KOPT-K1 (cell line): Measurements from ENCODE around the gene ZMYND15.

Source experiments
- H3K27ac ChIP-seq: fragments of 200-600 bp; sonication (generic); 2 replicates; pipeline ENCODE4 v1.5.1; 2016; ENCODE audit warnings: antibody characterized with exemption, mild to moderate bottlenecking, low read depth, low read length; ENCODE audit not compliant: poor library complexity, severe bottlenecking
- H3K36me3 ChIP-seq: fragments of 200-600 bp; sonication (generic); 2 replicates; pipeline ENCODE4 v1.5.1; 2017; ENCODE audit warnings: antibody characterized with exemption, mild to moderate bottlenecking, low read length, moderate library complexity; ENCODE audit not compliant: insufficient read depth
- H3K9me3 ChIP-seq: fragments of 200-600 bp; sonication (generic); 2 replicates; pipeline ENCODE4 v1.5.1; 2017; ENCODE audit warnings: antibody characterized with exemption, low read length, mild to moderate bottlenecking; ENCODE audit not compliant: insufficient read depth, poor library complexity, severe bottlenecking

ZMYND15 gene

DNA sequence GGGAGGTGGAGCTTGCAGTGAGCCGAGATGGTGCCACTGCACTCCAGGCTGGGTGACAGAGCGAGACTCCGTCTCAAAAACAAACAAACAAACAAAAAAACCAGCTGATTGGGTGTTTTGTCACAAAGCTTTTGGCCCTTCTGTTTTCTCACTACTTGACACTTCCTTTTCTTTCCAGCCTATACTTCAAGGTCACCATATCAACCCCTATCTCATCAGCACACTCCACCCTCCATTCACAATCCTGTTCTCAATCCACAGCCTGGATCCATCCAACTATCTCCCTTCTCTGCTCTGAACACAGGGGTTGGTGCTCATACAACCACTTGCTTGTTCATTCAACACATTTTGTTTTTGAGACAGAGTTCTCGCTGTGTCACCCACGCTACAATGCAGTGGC is 15.0 kb upstream of the ZMYND15 start:
- H3K27ac ChIP-seq: no peak overlapping the region
- peaks cover 22% of the 10 kb centered on the region for H3K36me3 ChIP-seq
- no peaks in the 10 kb centered on the region for H3K9me3 ChIP-seq

DNA sequence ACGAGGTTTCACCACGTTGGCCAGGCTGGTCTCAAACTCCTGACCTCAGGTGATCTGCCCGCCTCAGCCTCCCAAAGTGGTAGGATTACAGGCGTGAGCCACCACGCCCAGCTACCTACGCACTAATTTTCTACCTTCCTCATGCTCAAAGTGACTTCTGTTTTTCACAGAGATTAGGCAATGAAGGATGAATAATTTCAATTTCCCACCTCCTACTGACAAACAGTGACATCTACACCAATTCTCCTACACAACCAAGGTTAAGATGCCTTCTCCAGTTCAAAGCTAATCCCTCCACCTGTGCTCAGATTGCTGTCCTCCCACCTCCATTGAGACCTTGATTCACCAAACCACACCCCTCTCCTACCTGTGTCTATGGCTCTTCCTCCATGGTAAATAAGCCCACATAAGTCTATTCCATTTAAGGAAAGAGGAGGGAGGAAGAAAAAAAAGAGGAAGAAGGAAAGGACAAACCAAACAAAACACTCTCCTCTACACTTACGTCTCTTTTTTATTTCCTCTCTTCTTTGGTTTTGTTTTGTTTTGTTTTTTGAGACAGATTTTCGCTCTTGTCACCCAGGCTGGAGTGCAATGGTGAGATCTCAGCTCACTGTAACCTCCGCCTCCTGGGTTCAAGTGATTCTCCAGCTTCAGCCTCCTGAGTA is 13.9 kb upstream of the ZMYND15 start:
- H3K36me3 ChIP-seq: peaks cover 11% of the 10 kb centered on the region
- no peak overlapping the region for H3K27ac ChIP-seq
- H3K9me3 ChIP-seq: no peaks in the 10 kb centered on the region

DNA sequence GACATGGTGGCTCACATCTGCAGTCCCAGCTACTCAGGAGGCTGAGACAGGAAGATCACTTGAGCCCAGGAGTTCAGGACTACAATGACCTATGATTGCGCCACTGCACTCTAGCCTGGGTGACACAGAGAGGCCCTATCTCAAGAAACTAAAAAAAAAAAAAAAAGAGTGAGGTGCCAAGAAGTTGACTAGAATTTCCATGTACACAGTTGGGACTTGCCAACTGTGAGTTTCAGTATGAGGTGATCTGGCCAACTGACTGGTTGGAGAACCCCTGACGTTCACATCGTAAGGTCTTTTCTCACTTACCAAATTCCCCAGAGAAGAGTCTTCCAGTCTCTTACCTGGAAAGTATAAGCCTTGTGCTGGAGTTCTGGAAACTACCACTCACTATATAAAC is 11.5 kb upstream of the ZMYND15 start:
- Histone ChIP-seq H3K36me3 (no peaks in the 10 kb centered on the region), H3K9me3 (no peaks in the 10 kb centered on the region), H3K27ac (no peak overlapping the region)

DNA sequence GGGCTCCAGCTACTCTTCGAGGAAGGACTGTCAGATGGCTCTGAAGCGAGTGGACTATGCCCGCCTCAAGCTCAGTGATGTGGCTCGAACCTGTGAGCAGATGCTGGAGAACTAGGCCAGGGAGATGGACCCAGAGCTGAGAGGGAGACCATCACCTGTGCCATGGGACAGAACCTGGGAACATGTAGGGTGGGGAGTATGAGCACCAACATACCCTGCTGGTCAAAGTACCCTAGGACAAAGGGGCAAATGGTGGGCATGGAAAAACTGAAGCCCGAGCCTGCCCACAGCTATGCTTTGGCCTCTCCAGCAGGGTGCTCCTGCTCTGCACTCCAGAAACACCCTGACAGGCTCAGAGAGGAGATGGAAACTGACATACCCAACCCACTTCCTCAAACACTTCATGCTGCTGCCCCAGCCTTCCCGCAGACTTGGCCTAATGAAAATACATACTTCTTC is 6.5 kb upstream of the ZMYND15 start:
- Histone ChIP-seq H3K9me3 (no peaks in the 10 kb centered on the region), H3K36me3 (no peaks in the 10 kb centered on the region), H3K27ac (no peak overlapping the region)

DNA sequence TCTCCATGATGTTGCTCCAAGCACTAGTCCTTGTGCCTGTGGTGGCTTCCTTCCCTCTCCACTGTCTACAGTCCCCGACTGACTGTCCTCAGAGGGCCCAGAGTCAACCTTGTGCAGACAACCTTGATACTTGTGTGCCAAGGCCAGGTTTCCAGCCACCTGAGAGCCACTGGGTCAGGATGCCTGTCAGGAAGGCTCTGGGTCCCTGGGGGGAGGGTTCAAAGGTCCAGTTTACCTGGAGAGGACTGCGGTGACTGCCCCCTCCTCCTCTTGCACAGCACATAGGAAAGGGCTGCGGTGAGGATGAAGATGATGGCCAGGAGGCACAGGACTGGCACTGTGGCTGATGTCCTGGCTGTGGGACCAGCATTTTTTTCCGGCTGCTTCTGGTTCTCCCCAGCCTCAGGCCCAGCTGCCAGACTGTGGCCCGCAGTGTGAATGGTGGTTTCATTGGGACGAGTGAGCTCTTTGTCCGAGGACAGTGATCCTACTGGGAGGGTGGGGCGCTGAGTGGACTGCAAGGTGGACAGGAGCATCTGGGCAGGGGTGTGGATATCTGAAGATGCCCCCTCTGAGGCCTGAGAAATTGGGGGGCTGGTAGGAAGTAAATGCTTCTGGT is 4.7 kb upstream of the ZMYND15 start:
- Histone ChIP-seq H3K9me3 (no peaks in the 10 kb centered on the region), H3K36me3 (no peaks in the 10 kb centered on the region), H3K27ac (no peak overlapping the region)

DNA sequence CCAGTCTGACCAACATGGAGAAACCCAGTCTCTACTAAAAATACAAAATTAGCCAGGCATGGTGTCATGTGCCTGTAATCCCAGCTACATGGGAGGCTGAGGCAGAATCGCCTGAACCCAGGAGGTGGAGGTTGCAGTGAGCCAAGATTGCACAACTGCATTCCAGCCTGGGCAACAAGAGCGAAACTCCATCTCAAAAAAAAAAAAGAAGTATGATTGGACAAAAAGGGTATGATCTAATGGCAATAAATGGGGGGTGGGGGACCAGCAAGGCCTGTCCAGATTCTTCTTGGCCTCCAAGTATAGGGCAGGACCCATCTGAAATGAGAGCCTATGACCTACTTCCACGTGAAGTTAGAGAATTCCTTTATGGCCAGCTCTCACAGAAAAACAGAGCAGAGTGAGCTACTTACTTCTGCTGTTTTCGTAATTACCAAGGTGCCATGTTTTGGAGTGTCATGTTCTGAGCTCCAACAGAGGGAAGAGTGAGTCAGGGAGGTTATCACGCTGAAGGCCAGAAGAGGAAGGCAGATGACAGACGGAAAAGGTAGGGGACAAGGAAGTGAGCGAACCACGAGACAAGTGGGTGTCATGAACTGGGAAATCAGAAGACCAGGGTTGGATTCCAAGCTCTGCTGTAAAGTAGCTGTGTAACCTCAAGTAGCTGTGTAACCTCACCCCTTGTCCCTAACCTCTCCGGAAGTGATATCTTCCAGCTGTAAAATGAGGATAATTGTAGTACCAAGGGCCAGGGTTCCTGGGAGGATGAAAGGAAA is 3.6 kb upstream of the ZMYND15 start:
- Histone ChIP-seq H3K27ac (no peak overlapping the region), H3K9me3 (no peaks in the 10 kb centered on the region), H3K36me3 (no peaks in the 10 kb centered on the region)

DNA sequence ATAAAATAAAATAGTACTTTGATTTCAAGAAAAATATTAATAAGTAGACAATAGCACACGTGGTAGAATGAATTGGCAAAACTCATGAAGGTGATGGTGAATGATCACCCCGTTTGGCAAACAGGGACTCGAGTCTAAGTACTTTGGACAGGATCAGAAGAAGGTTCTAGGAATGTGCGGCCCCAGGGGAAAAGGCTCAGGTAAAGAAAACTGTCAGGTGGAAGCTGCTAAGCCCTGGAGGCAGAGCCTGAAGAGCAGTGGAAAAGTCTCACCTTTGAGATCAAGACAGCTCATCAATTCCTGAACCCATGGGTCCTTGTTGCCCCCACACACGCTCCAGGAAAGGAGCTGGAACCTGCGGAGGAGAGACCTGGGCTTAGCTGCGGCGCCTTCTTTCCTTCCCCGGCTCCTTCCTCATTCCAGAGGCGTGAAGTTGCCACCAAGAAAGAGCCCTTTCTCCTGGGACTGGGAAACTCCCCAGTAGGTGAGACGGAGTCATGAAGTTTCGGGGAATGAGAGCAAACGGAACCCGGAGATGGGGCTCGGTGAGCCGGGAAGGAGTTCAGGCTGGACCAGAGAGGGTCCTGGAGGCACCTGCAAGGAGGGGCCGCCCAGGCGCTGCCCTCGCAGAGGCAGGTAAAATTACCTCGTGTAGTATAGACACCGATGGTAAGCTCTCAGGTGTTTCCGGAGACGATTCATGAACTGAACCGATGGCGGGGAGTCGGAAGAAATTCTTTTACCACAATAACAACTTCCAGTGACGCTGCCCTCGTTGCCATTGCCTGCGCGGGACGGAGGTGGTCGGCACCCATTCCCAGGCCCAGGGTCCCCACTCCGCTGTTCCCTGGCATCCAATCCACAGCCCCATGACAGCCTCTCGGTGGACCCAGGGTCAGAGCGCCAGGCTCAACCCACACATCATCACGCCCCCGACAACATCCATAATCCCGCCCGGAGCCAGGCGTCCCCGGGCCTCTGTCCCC is 1.2 kb upstream of the ZMYND15 start:
- H3K9me3 ChIP-seq: no peaks in the 10 kb centered on the region
- H3K36me3 ChIP-seq: no peaks in the 10 kb centered on the region
- H3K27ac ChIP-seq: no peak overlapping the region

DNA sequence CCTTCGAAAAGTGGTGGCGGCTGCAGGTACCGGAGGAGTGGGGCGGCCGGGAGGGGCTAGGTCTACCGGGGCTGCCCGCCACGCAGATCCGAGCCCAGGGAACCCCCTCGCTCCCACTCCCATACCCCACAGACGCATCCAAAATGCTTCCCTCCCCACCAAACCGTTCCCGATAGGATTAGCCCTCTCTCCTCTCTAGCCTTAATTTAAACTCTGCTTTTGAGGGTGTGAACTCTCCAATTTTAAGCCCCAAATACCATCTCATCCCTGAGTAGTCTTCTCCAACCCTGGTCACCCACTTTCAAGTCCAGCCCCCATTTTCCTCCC is 355 bp downstream of the ZMYND15 start:
- H3K36me3 ChIP-seq: no peaks in the 10 kb centered on the region
- no peaks in the 10 kb centered on the region for H3K9me3 ChIP-seq
- no peak overlapping the region for H3K27ac ChIP-seq

DNA sequence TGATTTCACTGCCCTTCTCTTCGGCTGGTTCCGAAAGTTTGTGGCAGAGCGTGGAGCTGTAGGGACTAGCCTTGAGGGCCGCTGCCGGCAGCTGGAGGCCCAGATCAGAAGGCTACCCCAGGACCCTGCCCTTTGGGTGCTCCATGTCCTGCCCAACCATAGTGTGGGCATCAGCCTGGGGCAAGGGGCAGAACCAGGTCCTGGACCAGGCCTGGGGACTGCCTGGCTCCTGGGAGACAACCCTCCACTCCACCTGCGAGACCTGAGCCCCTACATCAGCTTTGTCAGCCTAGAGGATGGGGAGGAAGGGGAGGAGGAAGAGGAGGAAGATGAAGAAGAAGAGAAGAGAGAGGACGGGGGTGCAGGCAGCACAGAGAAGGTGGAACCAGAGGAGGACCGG is 951 bp downstream of the ZMYND15 start:
- H3K9me3 ChIP-seq: no peaks in the 10 kb centered on the region
- no peak overlapping the region for H3K27ac ChIP-seq
- no peaks in the 10 kb centered on the region for H3K36me3 ChIP-seq

DNA sequence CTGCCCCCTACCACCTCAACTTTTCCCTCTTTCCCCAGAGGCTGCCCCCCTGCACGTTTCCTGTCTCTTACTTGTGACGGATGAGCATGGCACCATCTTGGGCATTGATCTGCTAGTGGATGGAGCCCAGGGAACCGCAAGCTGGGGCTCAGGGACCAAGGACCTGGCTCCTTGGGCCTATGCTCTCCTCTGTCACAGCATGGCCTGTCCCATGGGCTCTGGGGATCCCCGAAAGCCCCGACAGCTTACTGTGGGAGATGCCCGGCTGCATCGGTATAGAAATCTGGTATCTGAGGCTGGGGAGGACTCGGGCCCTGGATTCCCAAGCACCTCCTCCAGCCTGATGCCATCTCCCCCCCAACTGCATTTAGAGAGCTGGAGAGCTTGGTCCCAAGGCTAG is 1.9 kb downstream of the ZMYND15 start:
- no peaks in the 10 kb centered on the region for H3K9me3 ChIP-seq
- no peak overlapping the region for H3K27ac ChIP-seq
- no peaks in the 10 kb centered on the region for H3K36me3 ChIP-seq

DNA sequence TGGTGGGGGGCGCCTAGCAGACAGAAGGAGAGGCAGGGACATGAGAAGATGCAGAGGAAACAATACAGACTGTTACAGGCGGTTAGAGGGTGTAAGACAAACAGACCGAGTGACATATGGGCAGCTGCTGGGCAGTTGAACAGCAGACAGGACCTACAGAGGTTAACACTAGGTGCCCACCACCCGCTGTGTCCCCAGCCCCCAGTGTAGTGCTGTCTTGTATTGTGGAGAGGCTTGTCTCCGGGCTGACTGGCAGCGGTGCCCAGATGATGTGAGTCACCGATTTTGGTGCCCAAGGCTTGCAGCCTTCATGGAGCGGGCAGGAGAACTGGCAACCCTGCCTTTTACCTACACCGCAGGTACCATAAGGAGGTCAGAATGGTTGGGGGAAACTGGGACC is 2.5 kb downstream of the ZMYND15 start:
- H3K27ac ChIP-seq: no peak overlapping the region
- no peaks in the 10 kb centered on the region for H3K36me3 ChIP-seq
- H3K9me3 ChIP-seq: no peaks in the 10 kb centered on the region

DNA sequence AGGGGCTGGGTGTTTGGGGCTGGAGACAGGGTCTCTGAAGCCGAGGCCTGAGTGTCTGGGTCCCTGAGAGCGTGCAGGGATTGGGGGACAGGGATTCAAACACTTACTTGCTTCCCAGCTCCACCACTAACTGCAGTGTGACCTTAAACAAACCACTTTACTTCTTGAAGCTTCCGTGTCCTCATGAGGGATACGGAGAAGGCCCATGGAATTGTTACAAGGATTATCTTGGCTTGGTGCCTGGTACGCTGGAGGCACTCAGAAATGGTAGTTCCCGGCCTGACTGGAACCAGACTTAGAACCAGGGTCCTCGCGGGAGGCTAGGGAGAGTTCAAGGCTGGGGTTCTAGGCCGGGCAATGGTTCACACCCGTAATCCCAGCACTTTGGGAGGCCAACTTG is 3.0 kb downstream of the ZMYND15 start:
- Histone ChIP-seq H3K9me3 (no peaks in the 10 kb centered on the region), H3K27ac (no peak overlapping the region), H3K36me3 (no peaks in the 10 kb centered on the region)

DNA sequence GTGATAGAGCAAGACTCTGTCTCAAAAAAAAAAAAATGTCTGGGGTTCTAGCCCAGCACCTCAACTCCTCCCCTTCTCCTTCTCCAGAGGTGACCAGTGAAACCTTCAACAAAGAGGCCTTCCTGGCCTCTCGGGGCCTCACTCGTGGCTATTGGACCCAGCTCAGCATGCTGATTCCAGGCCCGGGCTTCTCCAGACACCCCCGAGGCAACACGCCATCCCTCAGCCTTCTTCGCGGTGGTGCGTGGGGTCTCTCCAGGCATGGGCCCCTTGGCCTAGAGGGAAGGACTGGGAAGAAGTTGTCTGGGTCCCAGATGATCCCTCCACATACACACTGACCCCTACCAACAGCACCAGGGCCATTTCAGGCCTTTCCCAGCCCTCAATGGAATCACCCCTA is 3.6 kb downstream of the ZMYND15 start:
- Histone ChIP-seq H3K36me3 (no peaks in the 10 kb centered on the region), H3K9me3 (no peaks in the 10 kb centered on the region), H3K27ac (no peak overlapping the region)

DNA sequence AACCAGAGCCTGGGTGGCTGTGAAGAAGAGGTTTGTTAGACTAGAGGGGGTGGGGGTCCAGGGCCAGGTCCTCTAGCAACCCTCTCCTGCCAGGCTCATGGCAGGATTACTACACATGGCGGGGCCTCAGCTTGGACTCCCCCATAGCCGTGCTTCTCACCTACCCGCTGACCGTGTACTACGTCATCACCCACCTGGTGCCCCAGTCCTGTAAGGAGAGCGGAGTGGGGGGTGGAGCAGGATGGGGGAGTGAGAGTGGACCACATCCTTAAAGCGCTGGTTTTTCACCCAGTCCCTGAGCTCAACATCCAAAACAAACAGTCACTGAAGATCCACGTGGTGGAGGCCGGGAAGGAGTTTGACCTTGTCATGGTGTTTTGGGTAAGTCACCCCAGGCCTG is 4.3 kb downstream of the ZMYND15 start:
- H3K36me3 ChIP-seq: no peaks in the 10 kb centered on the region
- H3K27ac ChIP-seq: no peak overlapping the region
- no peaks in the 10 kb centered on the region for H3K9me3 ChIP-seq
